K562 (cell line): ENCODE measurements around the gene PLEKHA5.

ENCODE experiments used
- BRD9 ChIP-seq: fragments of 450-650 bp; IDR thresholded peaks from 2 replicates; pipeline ENCODE4 v1.6.1; 2018; ENCODE audit warnings: low read depth; ENCODE audit not compliant: partially characterized antibody
- KDM1A ChIP-seq, 2 experiments: fragments of 450-650 bp; IDR thresholded peaks; 2 replicates each; pipeline ENCODE4 v1.6.1; 2016; ENCODE audit warnings: mild to moderate bottlenecking in 2 of 2
- RCOR1 ChIP-seq, 2 experiments: IDR thresholded peaks; 2 replicates each; pipeline ENCODE4 v1.6.1; 2012; ENCODE audit warnings: low read depth in 2 of 2, low read length in 2 of 2, borderline replicate concordance in 1 of 2, improper control_type of control experiment in 1 of 2

- TF ChIP-seq RCOR1 (IDR thresholded peaks at IDR 0.05; ENCODE audit: borderline replicate concordance in 1 of 2, low read depth in 2 of 2, low read length in 2 of 2) (no peak), BRD9 (no peak), KDM1A (IDR thresholded peaks at IDR 0.05) (no peak)
Observed at GRCh38 chr12:19322376-19322775, 192.8 kb downstream of the PLEKHA5 start.
